Endothelial cell of umbilical vein (primary cell): ENCODE data around the gene N4BP3.

Source experiments
- EZH2 ChIP-seq: IDR thresholded peaks from 2 replicates; pipeline ENCODE4 v1.6.1; 2012; ENCODE audit warnings: borderline replicate concordance, low read depth, mild to moderate bottlenecking, moderate library complexity, low read length, inconsistent platforms; ENCODE audit not compliant: severe bottlenecking
- JUN ChIP-seq: IDR thresholded peaks from 2 replicates; pipeline ENCODE4 v1.6.1; 2011; ENCODE audit warnings: borderline replicate concordance, low read depth; ENCODE audit not compliant: insufficient read length, insufficient read depth
- POLR2AphosphoS5 ChIP-seq: IDR thresholded peaks from 2 replicates; pipeline ENCODE4 v1.6.1; 2012; ENCODE audit warnings: low read depth, mild to moderate bottlenecking, control low read depth, low read length, moderate library complexity; ENCODE audit not compliant: insufficient read depth
- TF ChIP-seq, protein P1 (sequence below), 2 donors: IDR thresholded peaks; 1 replicate in 1 of 2; 2 replicates in 1 of 2; pipeline ENCODE4 v1.5.1; 2011; ENCODE audit warnings: low read length in 2 of 2, mild to moderate bottlenecking in 2 of 2, moderate library complexity in 2 of 2, control low read depth in 1 of 2, inconsistent platforms in 1 of 2, low read depth in 1 of 2; ENCODE audit not compliant: insufficient read depth in 1 of 2; ENCODE audit errors: extremely low read depth in 1 of 2

DNA sequence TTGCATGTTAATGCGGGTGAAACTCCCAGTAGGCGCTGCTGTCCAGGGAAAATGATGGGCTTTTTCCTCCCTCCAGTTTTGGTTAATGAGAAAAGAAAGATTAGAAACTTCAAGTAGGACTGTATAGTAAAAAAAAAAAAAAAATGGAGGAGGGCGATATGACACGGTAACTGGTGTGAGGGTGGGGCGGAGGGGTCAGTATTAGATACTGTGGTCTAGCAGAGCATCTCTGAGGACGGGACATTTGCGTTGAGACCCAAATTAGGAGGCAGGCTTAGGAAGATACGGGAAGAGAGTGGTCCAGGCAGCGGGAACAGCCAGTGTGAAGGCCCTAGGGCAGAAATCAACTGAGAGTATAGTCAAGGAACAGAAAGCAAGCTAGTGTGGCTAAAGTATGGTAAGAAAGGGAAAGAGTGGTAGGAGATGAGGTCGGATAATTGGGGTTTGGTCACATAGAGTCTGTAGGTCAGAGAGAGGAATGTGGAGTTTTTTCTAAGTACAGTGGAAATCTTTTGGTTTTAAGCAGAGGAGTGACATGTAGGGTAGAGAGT, 18.2 kb downstream of the N4BP3 start:
- TF ChIP-seq POLR2AphosphoS5 = no peak
- TF ChIP-seq, protein P1, sequence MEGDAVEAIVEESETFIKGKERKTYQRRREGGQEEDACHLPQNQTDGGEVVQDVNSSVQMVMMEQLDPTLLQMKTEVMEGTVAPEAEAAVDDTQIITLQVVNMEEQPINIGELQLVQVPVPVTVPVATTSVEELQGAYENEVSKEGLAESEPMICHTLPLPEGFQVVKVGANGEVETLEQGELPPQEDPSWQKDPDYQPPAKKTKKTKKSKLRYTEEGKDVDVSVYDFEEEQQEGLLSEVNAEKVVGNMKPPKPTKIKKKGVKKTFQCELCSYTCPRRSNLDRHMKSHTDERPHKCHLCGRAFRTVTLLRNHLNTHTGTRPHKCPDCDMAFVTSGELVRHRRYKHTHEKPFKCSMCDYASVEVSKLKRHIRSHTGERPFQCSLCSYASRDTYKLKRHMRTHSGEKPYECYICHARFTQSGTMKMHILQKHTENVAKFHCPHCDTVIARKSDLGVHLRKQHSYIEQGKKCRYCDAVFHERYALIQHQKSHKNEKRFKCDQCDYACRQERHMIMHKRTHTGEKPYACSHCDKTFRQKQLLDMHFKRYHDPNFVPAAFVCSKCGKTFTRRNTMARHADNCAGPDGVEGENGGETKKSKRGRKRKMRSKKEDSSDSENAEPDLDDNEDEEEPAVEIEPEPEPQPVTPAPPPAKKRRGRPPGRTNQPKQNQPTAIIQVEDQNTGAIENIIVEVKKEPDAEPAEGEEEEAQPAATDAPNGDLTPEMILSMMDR (IDR thresholded peaks at IDR 0.05; ENCODE audit: extremely low read depth in 1 of 2, insufficient read depth in 1 of 2, low read depth in 1 of 2, low read length in 2 of 2) = no peak
- TF ChIP-seq JUN = no peak
- TF ChIP-seq EZH2 = no peak
